ENCODE data around the gene RNF225. TPM values are rescaled to one million over a fixed set of nuclear protein-coding genes. Genes with fewer than 3 reads are reported as not detected.

The RNF225 gene
- total and polyA plus RNA-seq, 2 donors (not counting 1 experiment from before 2014, with no cell fraction given), result 0.49 TPM; not detected in 1

GRCh38 chr19:58353717-58354477 lies 41.6 kb upstream of the RNF225 start:
- peaks cover 6% of the 10 kb centered on the region for H4K20me1 ChIP-seq (ENCODE audit: control insufficient read depth, insufficient read depth, low read length, poor library complexity, severe bottlenecking)
- DNase-seq (no peak), ATAC-seq (ENCODE audit: low read depth) (no peak)
- no peak overlapping the region for H3K9ac ChIP-seq (ENCODE audit: low read length)
- no peak overlapping the region for H2AFZ ChIP-seq (ENCODE audit: insufficient read depth, low read depth, low read length, poor library complexity, severe bottlenecking)
- intact Hi-C loops (cut with micrococcal nuclease), result no loop called here
- H3K4me3 ChIP-seq (ENCODE audit: control extremely low read depth in 1 of 5, extremely low read depth in 1 of 5, insufficient read depth in 1 of 5, low read depth in 2 of 5, low read length in 4 of 5), result no peak overlapping the region
- TF ChIP-seq EZH2 (IDR thresholded peaks at IDR 0.05; ENCODE audit: borderline replicate concordance, insufficient read depth, low read depth, low read length, poor library complexity, severe bottlenecking) (no peak), CTCF (IDR thresholded peaks at IDR 0.05) (no peak)
- no peaks in the 10 kb centered on the region for H3K27me3 Mint-ChIP-seq
- peaks cover 0 to 19% (median 6%) of the 10 kb centered on the region in 4 experiments for H3K27me3 ChIP-seq (replicated peaks in 1 of 4; ENCODE audit: control extremely low read depth in 1 of 4, control insufficient read depth in 3 of 4, insufficient read depth in 4 of 4, low read length in 3 of 4)
- ChIA-PET CTCF (no interaction called here), POLR2A (interaction anchor here (0.5 kb wide), 1 partner anchor 10 kb away, joined by 7 read pairs; no protein-coding TSS in a partner anchor)
- H3K4me1 ChIP-seq (ENCODE audit: control insufficient read depth in 2 of 2, insufficient read depth in 2 of 2, low read length in 2 of 2), result peaks cover 20 to 32% of the 10 kb centered on the region in 2 donors
- peaks cover 11% of the 10 kb centered on the region for H3K79me2 ChIP-seq (ENCODE audit: control insufficient read depth, insufficient read depth, low read length)
- H3K27ac Mint-ChIP-seq, result no peak overlapping the region
- no peak overlapping the region for H3K27ac ChIP-seq (ENCODE audit: low read length in 2 of 2)
- no peaks in the 10 kb centered on the region for H3K36me3 ChIP-seq (replicated peaks in 1 of 2; ENCODE audit: control extremely low read depth in 1 of 2, control insufficient read depth in 1 of 2, extremely low read depth in 1 of 2, insufficient read depth in 2 of 2, low read length in 1 of 2)
- peaks cover 26% of the 10 kb centered on the region for H3K4me1 Mint-ChIP-seq
- peaks cover 0 to 14% (median 0%) of the 10 kb centered on the region in 3 donors for H3K9me3 ChIP-seq (ENCODE audit: control extremely low read depth in 1 of 3, control insufficient read depth in 2 of 3, insufficient read depth in 1 of 3, low read length in 2 of 3)
- H3K4me3 Mint-ChIP-seq, result no peak overlapping the region
- no peak overlapping the region for H3K4me2 ChIP-seq (replicated peaks; ENCODE audit: low read depth, low read length, poor library complexity, severe bottlenecking)
- 92% methylated on average over 14 of the region's 15 CpGs for WGBS (ENCODE audit: insufficient coverage)
- H3K9me3 Mint-ChIP-seq (ENCODE audit: insufficient read depth), result no peaks in the 10 kb centered on the region

GRCh38 chr19:58354478-58355030 lies 40.9 kb upstream of the RNF225 start:
- Histone ChIP-seq H3K36me3 (replicated peaks in 1 of 2; ENCODE audit: control extremely low read depth in 1 of 2, control insufficient read depth in 1 of 2, extremely low read depth in 1 of 2, insufficient read depth in 2 of 2, low read length in 1 of 2) (no peaks in the 10 kb centered on the region), H3K4me2 (replicated peaks; ENCODE audit: low read depth, low read length, poor library complexity, severe bottlenecking) (no peak overlapping the region), H3K9me3 (ENCODE audit: control extremely low read depth in 1 of 3, control insufficient read depth in 2 of 3, insufficient read depth in 1 of 3, low read length in 2 of 3) (peaks cover 0 to 14% (median 0%) of the 10 kb centered on the region in 3 donors), H2AFZ (ENCODE audit: insufficient read depth, low read depth, low read length, poor library complexity, severe bottlenecking) (no peak overlapping the region), H3K27me3 (replicated peaks in 1 of 4; ENCODE audit: control extremely low read depth in 1 of 4, control insufficient read depth in 3 of 4, insufficient read depth in 4 of 4, low read length in 3 of 4) (peaks cover 0 to 19% (median 6%) of the 10 kb centered on the region in 4 experiments), H3K4me1 (ENCODE audit: control insufficient read depth in 2 of 2, insufficient read depth in 2 of 2, low read length in 2 of 2) (peaks cover 18 to 29% of the 10 kb centered on the region in 2 donors), H3K27ac (ENCODE audit: low read length in 2 of 2) (no peak overlapping the region), H3K4me3 (ENCODE audit: control extremely low read depth in 1 of 5, extremely low read depth in 1 of 5, insufficient read depth in 1 of 5, low read depth in 2 of 5, low read length in 4 of 5) (no peak overlapping the region), H4K20me1 (ENCODE audit: control insufficient read depth, insufficient read depth, low read length, poor library complexity, severe bottlenecking) (peaks cover 6% of the 10 kb centered on the region), H3K9ac (ENCODE audit: low read length) (no peak overlapping the region), H3K79me2 (ENCODE audit: control insufficient read depth, insufficient read depth, low read length) (peaks cover 9% of the 10 kb centered on the region)
- no peak overlapping the region for H3K4me3 Mint-ChIP-seq
- H3K9me3 Mint-ChIP-seq (ENCODE audit: insufficient read depth), result no peaks in the 10 kb centered on the region
- WGBS (ENCODE audit: insufficient coverage), result 91% methylated on average over 6 of the region's 6 CpGs
- peaks cover 22% of the 10 kb centered on the region for H3K4me1 Mint-ChIP-seq
- ChIA-PET POLR2A (no interaction called here), CTCF (no interaction called here)
- ATAC-seq (ENCODE audit: low read depth) (no peak), DNase-seq (no peak)
- no peaks in the 10 kb centered on the region for H3K27me3 Mint-ChIP-seq
- no peak overlapping the region for H3K27ac Mint-ChIP-seq
- intact Hi-C loops (cut with micrococcal nuclease), result no loop called here
- no peak for TF ChIP-seq CTCF (IDR thresholded peaks at IDR 0.05)
- no peak for TF ChIP-seq EZH2 (IDR thresholded peaks at IDR 0.05; ENCODE audit: borderline replicate concordance, insufficient read depth, low read depth, low read length, poor library complexity, severe bottlenecking)

All from B cell (primary cell).